SK-N-SH treated with all-trans-retinoic acid at 6 μM for 48 hours (cell line): ENCODE measurements around the gene UNC5B.

ENCODE experiments used
- ATAC-seq: fragments of 200-7000 bp; cut with Tn5 transposase; 3 replicates; pipeline ENCODE4 v1.9.1; 2020; ENCODE audit warnings: mild to moderate bottlenecking, moderate library complexity
- ARNTL ChIP-seq: fragments of 450-650 bp; formaldehyde crosslinking; IDR thresholded peaks from 2 replicates; pipeline ENCODE4 v1.5.0; 2020; ENCODE audit warnings: low read depth, mild to moderate bottlenecking, moderate library complexity, borderline replicate concordance
- BACH2 ChIP-seq: fragments of 250-450 bp; sonication (Bioruptor Pico); IDR thresholded peaks from 2 replicates; pipeline ENCODE4 v1.9.0; 2021; ENCODE audit warnings: mild to moderate bottlenecking, borderline replicate concordance
- CREB5 ChIP-seq: fragments of 250-450 bp; sonication (Bioruptor Pico); IDR thresholded peaks from 2 replicates; pipeline ENCODE4 v1.5.1; 2020; ENCODE audit warnings: low read depth, mild to moderate bottlenecking, moderate library complexity
- CSDC2 ChIP-seq: fragments of 250-450 bp; sonication (Bioruptor Pico); IDR thresholded peaks from 2 replicates; pipeline ENCODE4 v1.5.0; 2020; ENCODE audit warnings: mild to moderate bottlenecking, moderate library complexity
- CSRNP3 ChIP-seq: fragments of 250-450 bp; sonication (Bioruptor Pico); IDR thresholded peaks from 2 replicates; pipeline ENCODE4 v1.5.1; 2021; ENCODE audit warnings: mild to moderate bottlenecking, moderate library complexity
- ESRRG ChIP-seq: fragments of 250-450 bp; sonication (Bioruptor Pico); IDR thresholded peaks from 2 replicates; pipeline ENCODE4 v1.6.1; 2021; ENCODE audit warnings: mild to moderate bottlenecking
- GLIS3 ChIP-seq: fragments of 250-450 bp; sonication (Bioruptor Pico); IDR thresholded peaks from 2 replicates; pipeline ENCODE4 v1.5.0; 2020; ENCODE audit warnings: mild to moderate bottlenecking, moderate library complexity
- ISL1 ChIP-seq: fragments of 250-450 bp; sonication (Bioruptor Pico); IDR thresholded peaks from 2 replicates; pipeline ENCODE4 v2.1.2; 2022; ENCODE audit warnings: mild to moderate bottlenecking, moderate library complexity
- OSR1 ChIP-seq: fragments of 250-450 bp; sonication (Bioruptor Pico); IDR thresholded peaks from 2 replicates; pipeline ENCODE4 v1.8.0; 2022; ENCODE audit warnings: moderate library complexity, mild to moderate bottlenecking, inconsistent platforms
- PATZ1 ChIP-seq: fragments of 250-450 bp; sonication (Bioruptor Pico); IDR thresholded peaks from 2 replicates; pipeline ENCODE4 v1.8.0; 2020; ENCODE audit warnings: mild to moderate bottlenecking, moderate library complexity, borderline replicate concordance
- POU6F1 ChIP-seq: fragments of 250-450 bp; sonication (Bioruptor Pico); IDR thresholded peaks from 2 replicates; pipeline ENCODE4 v1.8.0; 2021; ENCODE audit warnings: low read depth, mild to moderate bottlenecking, moderate library complexity, borderline replicate concordance
- PPARA ChIP-seq: fragments of 250-450 bp; sonication (Bioruptor Pico); IDR thresholded peaks from 2 replicates; pipeline ENCODE4 v1.5.0; 2020; ENCODE audit warnings: mild to moderate bottlenecking, borderline replicate concordance
- RARB ChIP-seq: fragments of 250-450 bp; sonication (Bioruptor Pico); IDR thresholded peaks from 2 replicates; pipeline ENCODE4 v1.8.0; 2021; ENCODE audit warnings: mild to moderate bottlenecking, moderate library complexity
- SNAI2 ChIP-seq: fragments of 250-450 bp; sonication (Bioruptor Pico); IDR thresholded peaks from 2 replicates; pipeline ENCODE4 v1.5.0; 2020; ENCODE audit warnings: mild to moderate bottlenecking, moderate library complexity
- TCF4 ChIP-seq: fragments of 250-450 bp; sonication (Bioruptor Pico); IDR thresholded peaks from 2 replicates; pipeline ENCODE4 v1.8.0; 2021; ENCODE audit warnings: mild to moderate bottlenecking, moderate library complexity, borderline replicate concordance
- TOX ChIP-seq: fragments of 250-450 bp; sonication (Bioruptor Pico); IDR thresholded peaks from 2 replicates; pipeline ENCODE4 v1.8.0; 2021; ENCODE audit warnings: mild to moderate bottlenecking, moderate library complexity, borderline replicate concordance
- TSHZ2 ChIP-seq: fragments of 250-450 bp; sonication (Bioruptor Pico); IDR thresholded peaks from 2 replicates; pipeline ENCODE4 v1.5.0; 2020; ENCODE audit warnings: mild to moderate bottlenecking, moderate library complexity
- ZC3H10 ChIP-seq: fragments of 250-450 bp; sonication (Bioruptor Pico); IDR thresholded peaks from 2 replicates; pipeline ENCODE4 v1.5.1; 2021; ENCODE audit warnings: mild to moderate bottlenecking, moderate library complexity
- ZFP3 ChIP-seq: fragments of 250-450 bp; sonication (Bioruptor Pico); IDR thresholded peaks from 2 replicates; pipeline ENCODE4 v1.5.0; 2020; ENCODE audit warnings: mild to moderate bottlenecking, moderate library complexity
- ZFP30 ChIP-seq: fragments of 450-650 bp; formaldehyde crosslinking; IDR thresholded peaks from 2 replicates; pipeline ENCODE4 v1.5.0; 2022; ENCODE audit warnings: mild to moderate bottlenecking, moderate library complexity
- ZNF565 ChIP-seq: fragments of 450-650 bp; formaldehyde crosslinking; conservative IDR thresholded peaks from 2 replicates; pipeline ENCODE4 v1.5.0; 2020; ENCODE audit warnings: low read depth, mild to moderate bottlenecking, moderate library complexity
- ZNF70 ChIP-seq: fragments of 450-650 bp; formaldehyde crosslinking; IDR thresholded peaks from 2 replicates; pipeline ENCODE4 v1.5.0; 2020; ENCODE audit warnings: mild to moderate bottlenecking, moderate library complexity
- ZNF8 ChIP-seq: fragments of 450-650 bp; formaldehyde crosslinking; IDR thresholded peaks from 2 replicates; pipeline ENCODE4 v1.5.0; 2020; ENCODE audit warnings: mild to moderate bottlenecking, moderate library complexity

The UNC5B gene

GRCh38 chr10:71294856-71295255, 82.5 kb downstream of the UNC5B start:
- TF ChIP-seq TOX (no peak), TCF4 (CRISPR knock-in tag) (no peak), ZFP30 (CRISPR knock-in tag) (no peak)
- TF ChIP-seq, all 23 proteins: peak for 0

GRCh38 chr10:71295641-71296040, 83.3 kb downstream of the UNC5B start:
- TF ChIP-seq ARNTL = no peak
- TF ChIP-seq ZC3H10 (CRISPR knock-in tag) = no peak
- TF ChIP-seq ISL1 (CRISPR knock-in tag) = no peak
- TF ChIP-seq ZFP30 (CRISPR knock-in tag) = no peak
- no peak for TF ChIP-seq OSR1 (CRISPR knock-in tag)
- TF ChIP-seq RARB (CRISPR knock-in tag) = no peak
- no peak for TF ChIP-seq TOX
- TF ChIP-seq ZNF565 (CRISPR knock-in tag) = no peak
- TF ChIP-seq SNAI2 = no peak
- no peak for TF ChIP-seq CREB5
- no peak for TF ChIP-seq ESRRG (CRISPR knock-in tag)
- TF ChIP-seq TSHZ2 = no peak
- TF ChIP-seq POU6F1 (CRISPR knock-in tag) = no peak
- TF ChIP-seq PATZ1 (CRISPR knock-in tag) = no peak
- TF ChIP-seq GLIS3 (CRISPR knock-in tag) = no peak
- no peak for TF ChIP-seq CSRNP3 (CRISPR knock-in tag)
- no peak for TF ChIP-seq PPARA (CRISPR knock-in tag)
- TF ChIP-seq BACH2 = no peak
- no peak for TF ChIP-seq TCF4 (CRISPR knock-in tag)
- TF ChIP-seq ZNF8 (CRISPR knock-in tag) = no peak

More at GRCh38 chr10:71294856-71295255, 82.5 kb downstream of the UNC5B start:
- ATAC-seq = no peak

GRCh38 chr10:71296086-71296485, 83.7 kb downstream of the UNC5B start:
- no peak for ATAC-seq
- TF ChIP-seq ISL1 (CRISPR knock-in tag) (no peak), ZNF70 (CRISPR knock-in tag) (no peak), CSDC2 (CRISPR knock-in tag) (no peak), PATZ1 (CRISPR knock-in tag) (no peak), TCF4 (CRISPR knock-in tag) (no peak), CREB5 (no peak), OSR1 (CRISPR knock-in tag) (no peak), TOX (no peak), ESRRG (CRISPR knock-in tag) (no peak), ZFP3 (CRISPR knock-in tag) (no peak), ZC3H10 (CRISPR knock-in tag) (no peak), ARNTL (no peak), ZFP30 (CRISPR knock-in tag) (no peak), PPARA (CRISPR knock-in tag) (no peak), ZNF565 (CRISPR knock-in tag) (no peak)

More at GRCh38 chr10:71295641-71296040, 83.3 kb downstream of the UNC5B start:
- ATAC-seq = no peak
